Activated CD8-positive, alpha-beta T cell treated with anti-CD3 and anti-CD28 coated beads for 36 hours (primary cell): ENCODE data around the gene GATA6. TPM values are rescaled to one million over a fixed set of nuclear protein-coding genes. Genes with fewer than 3 reads are reported as not detected.
A peak's percentile ranks its signal among the peaks of the same experiment; 100 is the strongest.

Source experiments
- ATAC-seq: fragments of 200-7000 bp; cut with Tn5 transposase; one replicate; pipeline ENCODE4 v1.10.0; 2021; ENCODE audit warnings: mild to moderate bottlenecking, moderate library complexity
- CTCF ChIA-PET: fragments of 350-600 bp; sonication (Branson Sonifier 250); formaldehyde crosslinking; loops from one replicate; lab custom pipeline; 2021; ENCODE audit warnings: antibody characterized with exemption; lab: Charles Lee
- POLR2A ChIA-PET: fragments of 350-600 bp; sonication (Branson Sonifier 250); formaldehyde crosslinking; loops from one replicate; lab custom pipeline; 2021; ENCODE audit warnings: antibody characterized with exemption; lab: Charles Lee
- DNase-seq: peaks from one replicate; pipeline ENCODE4 v3.0.0-alpha.2; 2020
- H3K27ac Mint-ChIP-seq: one replicate; pipeline ENCODE4 v1.8.0; 2021; ENCODE audit warnings: mild to moderate bottlenecking, mixed read lengths
- H3K27me3 Mint-ChIP-seq: one replicate; pipeline ENCODE4 v1.8.0; 2021; ENCODE audit warnings: mixed read lengths
- H3K36me3 Mint-ChIP-seq: one replicate; pipeline ENCODE4 v1.8.0; 2021; ENCODE audit warnings: low read depth, mixed read lengths
- H3K4me1 Mint-ChIP-seq: one replicate; pipeline ENCODE4 v1.8.0; 2021; ENCODE audit warnings: low read depth, mixed read lengths
- H3K4me3 Mint-ChIP-seq: one replicate; pipeline ENCODE4 v1.8.0; 2021; ENCODE audit warnings: mild to moderate bottlenecking, moderate library complexity, mixed read lengths
- H3K9me3 Mint-ChIP-seq: one replicate; pipeline ENCODE4 v1.8.0; 2021; ENCODE audit warnings: mixed read lengths
- CTCF ChIP-seq: fragments of 200-600 bp; IDR thresholded peaks from one replicate; pipeline ENCODE4 v1.8.0; 2022; ENCODE audit warnings: antibody characterized with exemption, mild to moderate bottlenecking
- intact Hi-C: fragments of 100-400 bp; cut with micrococcal nuclease; formaldehyde crosslinking; loops from one replicate; pipeline ENCODE4 v1.10.0; 2022
- total RNA-seq, 2 experiments: library from RNA; stranded (reverse); gene quantifications; one replicate each; pipeline ENCODE4 v1.2.3, GENCODE V29; 2021

The GATA6 gene
- total RNA-seq, 2 experiments from 2014 or later = not detected

DNA sequence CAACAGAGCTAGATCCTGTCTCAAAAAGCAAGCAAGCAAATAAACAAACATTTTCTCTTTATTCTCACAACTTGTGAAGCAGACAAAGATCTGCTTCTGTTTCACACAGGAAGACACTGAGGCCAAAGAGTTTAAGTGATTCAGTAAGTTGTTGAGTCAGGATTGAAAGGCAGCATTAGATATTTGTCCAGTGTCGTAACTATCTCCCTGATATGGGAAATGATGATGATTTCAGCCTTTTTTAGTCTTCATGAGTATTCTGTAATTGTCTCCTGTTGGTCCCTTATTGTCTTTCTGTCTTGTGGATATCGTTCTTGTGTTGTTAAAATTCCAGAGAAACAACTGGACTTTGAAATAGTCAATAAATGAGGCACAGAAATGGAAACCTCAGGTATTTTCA lies 59.6 kb downstream of the GATA6 start:
- no peak for TF ChIP-seq CTCF
- Mint-ChIP-seq H3K27me3 (peaks cover 2% of the 10 kb centered on the region), H3K9me3 (no peaks in the 10 kb centered on the region), H3K4me1 (peaks cover 2% of the 10 kb centered on the region), H3K4me3 (no peak overlapping the region), H3K27ac (no peak overlapping the region), H3K36me3 (no peaks in the 10 kb centered on the region)
- ChIA-PET POLR2A (no interaction called here), CTCF (no interaction called here)
- intact Hi-C loops = no loop called here
- no peak for DNase-seq
- ATAC-seq = no peak

DNA sequence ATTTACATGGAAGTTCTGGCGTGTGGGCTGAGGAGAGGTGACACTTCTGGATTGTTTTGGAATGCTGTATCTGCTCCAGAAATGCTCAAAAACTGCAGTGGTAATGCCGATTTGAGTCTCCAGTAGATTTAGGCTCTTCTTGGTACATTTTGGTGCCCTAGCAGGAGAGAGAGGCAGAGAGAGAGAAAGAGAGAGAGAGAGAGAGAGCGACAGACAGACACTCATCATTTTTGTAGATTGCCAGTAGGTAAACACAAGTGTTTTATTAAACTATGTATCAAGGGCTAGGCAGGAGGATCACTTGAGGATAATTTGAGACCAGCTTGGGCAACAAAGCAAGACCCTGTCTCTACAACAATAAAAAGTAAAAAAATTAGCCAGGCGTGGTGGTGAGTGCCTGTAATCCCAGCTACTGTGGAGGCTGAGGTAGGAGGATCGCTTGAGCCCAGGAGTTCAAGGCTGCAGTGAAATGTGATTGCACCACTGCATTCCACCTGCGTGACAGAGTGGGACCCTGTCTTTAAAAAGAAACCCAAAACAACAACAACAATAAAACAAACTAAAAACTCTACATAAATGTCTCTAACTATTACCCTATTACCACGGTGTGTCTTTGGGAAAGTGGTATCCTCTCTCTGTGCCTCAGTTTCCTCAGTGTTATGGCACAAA lies 60.2 kb downstream of the GATA6 start:
- DNase-seq (no peak), ATAC-seq (no peak)
- Mint-ChIP-seq H3K9me3 (no peaks in the 10 kb centered on the region), H3K4me3 (no peak overlapping the region), H3K4me1 (peaks cover 2% of the 10 kb centered on the region), H3K36me3 (no peaks in the 10 kb centered on the region), H3K27ac (no peak overlapping the region), H3K27me3 (peaks cover 2% of the 10 kb centered on the region)
- TF ChIP-seq CTCF = no peak
- ChIA-PET CTCF (no interaction called here), POLR2A (no interaction called here)
- intact Hi-C loops = no loop called here

DNA sequence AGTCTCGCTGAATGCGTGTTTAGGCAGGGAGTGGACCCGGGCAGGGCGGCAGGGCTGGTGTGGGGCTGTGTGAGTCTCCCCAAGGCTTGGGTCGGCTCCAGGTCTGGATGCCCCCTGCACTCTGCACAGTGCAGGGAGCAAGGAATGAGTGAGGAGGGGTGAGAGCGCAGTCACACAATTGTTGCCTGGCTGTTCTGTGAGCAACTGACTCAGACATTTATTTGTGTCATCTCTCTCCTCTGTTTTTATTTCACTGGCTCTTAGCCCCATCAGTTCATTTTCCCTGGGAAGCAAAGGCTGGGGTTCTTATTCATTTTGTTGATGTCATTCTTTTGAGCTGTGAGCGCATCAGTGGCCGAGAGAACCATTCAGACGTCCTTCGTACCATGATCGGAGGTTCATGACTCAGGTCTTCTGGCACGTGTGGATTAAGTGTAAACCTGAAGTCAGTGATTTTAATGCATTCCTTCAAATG lies 61.1 kb downstream of the GATA6 start:
- Mint-ChIP-seq H3K36me3 (no peaks in the 10 kb centered on the region), H3K27me3 (peaks cover 2% of the 10 kb centered on the region), H3K4me1 (no peaks in the 10 kb centered on the region), H3K27ac (no peak overlapping the region), H3K9me3 (no peaks in the 10 kb centered on the region), H3K4me3 (no peak overlapping the region)
- ChIA-PET CTCF (no interaction called here), POLR2A (no interaction called here)
- no peak for TF ChIP-seq CTCF
- intact Hi-C loops = no loop called here
- ATAC-seq (no peak), DNase-seq (no peak)

GRCh38 chr18:22233266-22233665 lies 63.9 kb downstream of the GATA6 start:
- no peak for TF ChIP-seq CTCF
- no peak overlapping the region for H3K4me3 Mint-ChIP-seq
- POLR2A ChIA-PET = no interaction called here
- peaks cover 2% of the 10 kb centered on the region for H3K27me3 Mint-ChIP-seq
- ATAC-seq (no peak), DNase-seq (no peak)
- CTCF ChIA-PET = no interaction called here
- intact Hi-C loops = no loop called here
- H3K36me3 Mint-ChIP-seq = no peaks in the 10 kb centered on the region
- H3K4me1 Mint-ChIP-seq = peaks cover 5% of the 10 kb centered on the region
- no peaks in the 10 kb centered on the region for H3K9me3 Mint-ChIP-seq
- H3K27ac Mint-ChIP-seq = no peak overlapping the region

DNA sequence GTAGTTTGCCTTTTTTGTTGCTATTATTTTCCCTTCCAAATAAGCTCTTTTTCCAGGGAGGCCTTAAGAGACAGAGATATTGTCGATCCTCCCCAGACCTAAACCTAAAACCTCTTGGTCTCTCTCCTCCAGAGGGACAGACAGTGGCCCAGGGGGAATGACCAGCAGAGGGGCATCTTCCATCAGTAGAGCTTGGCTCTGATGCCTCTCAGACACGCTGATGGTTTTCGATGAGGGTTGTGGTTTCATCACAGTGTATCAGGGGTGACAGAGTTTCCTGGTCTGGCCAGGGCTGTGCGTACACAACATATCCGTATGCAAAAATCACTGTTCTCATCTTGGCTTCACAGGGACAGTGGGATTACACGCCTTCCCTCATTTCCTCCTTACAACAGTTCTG lies 68.6 kb downstream of the GATA6 start:
- Mint-ChIP-seq H3K36me3 (no peaks in the 10 kb centered on the region), H3K27ac (no peak overlapping the region), H3K27me3 (no peaks in the 10 kb centered on the region), H3K9me3 (no peaks in the 10 kb centered on the region), H3K4me1 (peaks cover 8% of the 10 kb centered on the region), H3K4me3 (no peak overlapping the region)
- ChIA-PET CTCF (no interaction called here), POLR2A (interaction anchor here (0.7 kb wide), 1 partner anchor 635 kb away, joined by 3 read pairs; no protein-coding TSS in a partner anchor)
- TF ChIP-seq CTCF = no peak
- DNase-seq (peak; percentile 9), ATAC-seq (peak; percentile 37)
- intact Hi-C loops = no loop called here
